Hematopoietic multipotent progenitor cell (in vitro differentiated cells): ENCODE measurements around the gene MEA1. TPM values are rescaled to one million over a fixed set of nuclear protein-coding genes. Genes with fewer than 3 reads are reported as not detected.
A peak's percentile ranks its signal among the peaks of the same experiment; 100 is the strongest.

Source experiments
- DNase-seq, 3 donors: peaks; one replicate each; pipeline ENCODE4 v3.0.0-alpha.2; 2011 to 2015; ENCODE audit warnings: low read depth in 2 of 3, low spot score in 2 of 3
- total RNA-seq: library from RNA; depleted of rRNA; stranded (reverse); fragments of >200 nt; gene quantifications from one replicate; pipeline ENCODE4 v1.2.3, GENCODE V29; 2012

The MEA1 gene
- total RNA-seq, 1 donor, result 31.0 TPM

DNA sequence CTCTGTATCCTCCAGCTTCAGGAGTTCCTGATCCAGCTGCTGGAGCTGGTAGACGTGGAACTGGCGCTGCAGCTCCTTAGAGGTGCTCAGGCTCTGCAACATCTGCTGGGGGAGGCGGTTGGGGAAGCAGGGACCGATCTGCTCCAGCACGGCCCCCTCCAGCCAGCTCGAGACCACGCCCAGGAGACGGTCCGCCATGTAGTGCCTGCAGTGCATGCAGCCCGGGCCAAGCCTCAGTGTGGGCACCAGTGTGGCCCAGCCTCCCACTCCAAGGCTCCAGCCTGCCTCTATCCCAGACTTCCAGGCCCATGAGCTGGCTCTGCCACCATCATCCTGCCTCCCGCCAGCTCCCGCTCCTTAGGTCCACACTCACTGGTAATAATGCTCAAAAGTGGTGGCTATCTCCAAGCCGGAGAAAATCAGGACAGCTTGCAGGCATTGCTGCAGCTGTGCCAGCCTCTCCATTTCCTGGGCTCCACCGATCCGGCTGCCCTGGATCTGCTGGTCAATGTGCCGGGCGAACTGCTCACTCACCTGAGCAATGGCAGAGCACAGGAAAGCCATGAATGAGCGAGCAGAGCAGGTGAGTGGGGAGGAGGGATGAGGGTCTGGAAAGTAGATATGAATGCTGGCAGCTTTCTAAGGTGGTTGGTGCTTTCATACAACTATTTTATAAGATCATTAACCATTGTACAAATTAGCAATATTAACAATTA, 27.0 kb upstream of the MEA1 start:
- no peak for DNase-seq

- no peak for DNase-seq
These were observed 25.0 kb upstream of the MEA1 start for GRCh38 chr6:43038727-43039126.

DNA sequence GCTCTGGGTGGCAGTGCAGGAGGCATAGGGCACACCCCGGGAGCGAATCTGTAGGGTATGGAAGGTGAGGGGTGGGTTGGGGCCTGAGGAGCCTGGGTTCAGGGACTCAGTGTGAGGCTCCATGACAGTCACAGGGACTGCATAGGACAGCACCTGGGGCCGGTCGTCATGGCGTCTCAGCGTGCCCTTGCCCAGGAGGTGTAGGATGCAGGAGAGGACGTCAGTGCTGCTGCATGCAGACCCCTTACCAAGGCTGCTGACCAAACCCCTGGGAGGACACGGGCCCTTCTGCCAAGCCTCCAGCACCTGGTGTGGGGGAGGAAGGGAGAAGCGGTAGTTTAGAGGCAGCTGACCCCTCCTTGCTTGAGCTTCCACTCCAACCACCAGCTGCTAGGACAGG, 24.0 kb upstream of the MEA1 start:
- DNase-seq, result no peak

DNA sequence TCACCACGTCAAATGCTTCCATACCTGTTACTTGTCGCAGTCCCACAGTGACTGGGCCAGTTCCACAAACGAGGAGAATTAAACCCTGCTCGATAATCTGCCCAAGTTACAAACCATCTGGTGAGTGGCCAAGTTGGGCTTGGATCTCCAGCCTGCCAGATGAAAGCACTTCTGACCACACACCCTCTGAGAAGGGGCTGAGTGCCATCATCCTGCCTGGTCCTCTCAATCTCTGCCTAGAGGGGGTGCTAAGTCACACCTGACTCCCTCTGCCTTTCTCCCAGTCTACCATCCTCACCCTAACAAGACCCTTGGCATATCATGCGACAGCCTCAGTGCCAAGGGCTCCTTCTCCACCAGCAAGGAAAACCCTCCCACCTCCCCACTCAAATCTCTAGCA, 23.5 kb upstream of the MEA1 start:
- no peak for DNase-seq

DNA sequence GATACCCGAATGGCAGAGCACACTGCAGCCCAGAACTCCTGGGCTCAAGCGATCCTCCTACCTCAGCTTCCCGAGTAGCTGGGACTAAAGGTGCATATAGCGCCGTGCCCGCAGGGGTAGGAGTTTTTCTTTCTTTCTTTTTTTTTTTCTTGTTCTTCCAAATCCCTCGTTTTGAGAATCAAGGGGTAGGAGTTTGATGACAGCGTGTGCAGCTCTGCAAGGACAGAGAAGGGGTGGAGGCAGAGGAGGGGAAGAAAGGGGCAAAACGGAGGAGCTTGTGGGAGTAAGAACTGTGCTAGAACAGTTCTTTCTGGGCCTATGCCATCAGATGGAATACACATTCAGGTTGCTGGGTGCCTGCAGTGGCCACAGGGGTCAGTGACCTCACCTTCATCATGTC, 23.0 kb upstream of the MEA1 start:
- DNase-seq, result no peak

GRCh38 chr6:43035495-43036194, 21.9 kb upstream of the MEA1 start:
- no peak for DNase-seq

DNA sequence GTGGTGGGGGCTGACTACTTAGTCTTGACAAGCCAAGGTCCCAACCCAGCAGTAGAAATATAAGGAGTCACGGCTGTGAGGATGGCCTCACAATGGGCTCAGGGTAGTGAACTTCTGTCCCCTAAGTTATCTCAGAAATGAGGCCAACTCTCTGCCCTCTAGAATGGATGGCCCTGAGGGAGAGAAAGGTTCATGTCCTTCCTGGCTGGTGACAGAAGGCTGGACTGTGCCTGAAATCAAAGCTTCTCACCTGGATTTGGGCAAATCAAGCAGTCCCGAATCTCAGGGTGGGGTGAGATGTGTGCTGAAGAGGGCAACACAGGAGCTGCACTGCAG, 20.4 kb upstream of the MEA1 start:
- no peak for DNase-seq

DNA sequence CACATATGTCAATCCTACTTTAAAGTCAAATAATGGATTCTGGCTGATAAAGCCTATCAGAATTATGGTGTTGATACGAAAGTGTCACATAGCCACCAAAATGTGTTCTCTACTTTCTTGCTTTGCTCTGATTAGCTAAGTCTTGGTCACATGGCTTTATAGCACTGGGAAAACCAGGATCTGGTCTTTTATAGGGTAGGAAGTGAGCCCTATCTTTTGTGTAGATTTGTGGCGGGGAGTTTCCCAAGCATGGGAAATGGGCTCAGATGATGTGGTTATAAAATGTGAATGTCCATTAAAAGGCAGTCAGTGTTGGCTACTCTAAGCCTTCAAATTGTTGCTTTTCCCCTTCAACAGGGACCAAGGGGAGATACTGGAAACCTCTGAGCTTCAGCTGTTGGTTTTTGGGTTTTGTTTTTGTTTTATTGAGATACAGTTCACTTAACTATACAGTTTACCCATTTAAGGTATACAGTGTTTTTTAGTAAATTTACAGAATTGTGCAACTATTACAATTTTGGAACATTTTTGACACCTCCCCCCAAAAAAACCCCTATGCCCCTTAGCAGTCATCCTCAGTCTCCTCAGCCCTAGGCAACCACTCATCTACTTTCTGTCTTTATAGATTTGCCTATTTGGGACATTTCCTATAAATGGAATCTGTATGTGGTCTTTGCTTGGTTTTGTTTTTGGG, 19.9 kb upstream of the MEA1 start:
- DNase-seq, result no peak

- no peak for DNase-seq
These were observed 18.6 kb upstream of the MEA1 start for GRCh38 chr6:43032326-43032725.

GRCh38 chr6:43029120-43029519, 15.4 kb upstream of the MEA1 start:
- DNase-seq, result no peak

- no peak for DNase-seq
These were observed 12.6 kb upstream of the MEA1 start for GRCh38 chr6:43026365-43026764.

DNA sequence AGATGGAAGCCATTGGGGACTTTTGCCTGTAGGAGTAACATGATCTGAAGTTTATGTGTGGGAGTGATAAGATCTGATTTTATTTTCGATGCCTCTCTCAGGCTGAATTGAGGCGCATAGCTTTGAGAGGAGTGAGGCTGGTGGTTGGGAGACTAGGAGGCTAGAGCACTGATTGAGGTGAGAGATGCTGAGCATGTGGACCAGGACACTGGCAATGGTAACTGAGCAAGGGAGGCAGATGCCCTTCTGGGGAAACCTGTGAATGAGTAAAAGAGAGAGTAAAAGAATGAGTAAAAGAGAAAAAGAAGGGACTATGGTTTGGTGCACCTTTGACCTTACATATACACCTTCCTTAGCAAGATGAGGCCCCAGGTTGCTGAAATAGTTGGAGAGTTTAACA, 10.7 kb upstream of the MEA1 start:
- no peak for DNase-seq

DNA sequence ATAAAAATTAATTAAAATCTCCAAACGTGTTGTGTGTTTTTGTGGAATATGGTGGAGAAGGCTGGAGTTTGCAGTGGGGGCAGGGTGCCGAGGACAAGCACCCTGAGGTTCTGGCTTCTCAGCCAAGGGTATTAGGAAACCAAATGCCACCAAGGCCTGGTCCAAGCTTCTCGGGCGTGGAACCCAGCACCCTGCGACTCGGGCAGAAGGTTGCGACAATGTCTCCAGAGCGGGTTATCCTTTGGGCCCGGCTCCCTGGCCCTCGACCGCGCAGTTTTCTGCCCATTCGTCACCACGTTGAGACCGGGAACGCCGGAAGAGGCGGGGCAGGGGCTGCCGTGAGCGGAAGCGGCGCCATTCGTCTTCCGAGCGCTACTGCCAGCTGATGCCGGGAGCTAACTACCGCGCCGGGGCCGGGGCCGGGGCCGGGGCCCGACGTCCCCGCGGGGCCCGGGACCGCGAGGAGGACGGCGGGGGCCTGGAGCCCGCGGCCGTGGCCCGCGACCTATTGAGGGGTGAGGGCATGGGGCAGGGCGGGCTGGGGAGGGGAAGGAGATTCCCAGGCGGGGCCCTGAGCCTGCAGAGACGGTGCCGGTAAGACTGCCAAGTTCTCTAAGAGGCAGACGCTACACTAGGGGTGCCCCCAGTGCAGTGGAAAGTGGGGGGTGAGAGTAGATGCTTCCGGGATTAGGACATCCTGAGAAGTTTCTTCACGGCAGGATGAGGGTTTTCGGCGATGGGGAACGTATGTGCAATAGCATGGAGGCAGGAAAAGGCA, 7.7 kb upstream of the MEA1 start, which contains the start of gene RRP36:
TSS of gene RRP36 (plus strand) at position 354 of the 778 bp plus-strand sequence. CDS start at position 386, 32 bp downstream.
- peak in 2 of 3 donors; percentile 16 to 47 for DNase-seq

- no peak for DNase-seq
These were observed 7.1 kb upstream of the MEA1 start for GRCh38 chr6:43020847-43021246.

DNA sequence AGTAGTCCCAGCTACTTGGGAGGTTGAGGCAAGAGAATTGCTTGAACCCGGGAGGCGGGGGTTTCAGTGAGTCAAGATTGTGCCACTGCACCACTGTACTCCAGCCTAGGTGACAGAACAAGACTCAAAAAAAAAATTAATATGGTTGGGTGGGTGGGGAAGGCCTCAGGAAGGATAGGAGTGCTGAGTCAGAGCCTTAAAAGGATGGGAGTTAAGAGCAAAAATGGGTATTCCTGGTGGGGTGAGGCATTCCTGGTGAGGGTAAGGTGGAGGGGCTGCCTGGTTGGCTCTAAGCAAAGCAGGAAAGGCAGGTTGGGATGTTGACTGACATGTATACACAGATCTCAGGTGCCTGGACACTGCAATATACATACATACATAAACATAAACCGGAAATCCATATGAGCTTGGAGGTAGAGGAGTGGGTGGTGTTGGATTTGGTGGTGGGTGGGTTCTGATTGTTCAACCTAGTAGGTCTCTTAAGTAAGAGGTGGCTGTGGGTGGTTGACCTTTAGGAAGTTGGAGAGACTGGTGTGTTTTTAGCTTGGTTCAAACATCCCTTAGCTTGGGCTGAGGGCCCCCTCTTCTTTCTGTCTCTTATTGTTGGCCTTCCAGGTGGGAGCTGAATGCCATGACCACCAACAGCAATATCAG, 6.4 kb upstream of the MEA1 start:
- no peak for DNase-seq

GRCh38 chr6:43019152-43019551, 5.4 kb upstream of the MEA1 start:
- no peak for DNase-seq

DNA sequence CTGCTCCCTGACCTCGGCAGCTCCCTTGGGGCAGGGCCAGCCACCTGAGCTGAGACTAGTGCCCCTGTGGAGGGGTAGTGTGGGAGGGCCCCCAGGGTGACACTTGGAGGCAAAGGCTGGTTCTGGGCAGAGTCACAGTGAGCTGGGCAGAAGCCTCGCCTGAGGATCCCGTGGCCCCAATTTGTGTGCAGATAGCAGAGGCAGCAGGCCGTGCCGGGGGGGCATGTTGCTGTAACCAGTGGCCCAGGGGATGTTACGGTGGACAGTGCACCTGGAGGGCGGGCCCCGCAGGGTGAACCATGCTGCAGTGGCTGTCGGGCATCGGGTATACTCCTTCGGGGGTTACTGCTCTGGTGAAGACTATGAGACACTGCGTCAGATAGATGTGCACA, 3.2 kb upstream of the MEA1 start:
- no peak for DNase-seq

- no peak for DNase-seq
These were observed 2.6 kb upstream of the MEA1 start for GRCh38 chr6:43016176-43016942.

GRCh38 chr6:43014434-43014909, 726 bp upstream of the MEA1 start:
- no peak for DNase-seq
